HG02588 (cell line): ENCODE results near the gene RNF114.
A peak's percentile ranks its signal among the peaks of the same experiment; 100 is the strongest.
"Not testable (repeated sequence)": the region's sequence is repeated elsewhere in the genome, so short reads cannot be mapped to it uniquely, and the experiment has no call there.

Experiments used
- ATAC-seq: cut with Tn5 transposase; IDR thresholded peaks from one replicate; pipeline ENCODE4 v1.9.1; 2021; ENCODE audit warnings: mild to moderate bottlenecking, moderate library complexity; ENCODE audit not compliant: unreplicated experiment

Gene RNF114

DNA sequence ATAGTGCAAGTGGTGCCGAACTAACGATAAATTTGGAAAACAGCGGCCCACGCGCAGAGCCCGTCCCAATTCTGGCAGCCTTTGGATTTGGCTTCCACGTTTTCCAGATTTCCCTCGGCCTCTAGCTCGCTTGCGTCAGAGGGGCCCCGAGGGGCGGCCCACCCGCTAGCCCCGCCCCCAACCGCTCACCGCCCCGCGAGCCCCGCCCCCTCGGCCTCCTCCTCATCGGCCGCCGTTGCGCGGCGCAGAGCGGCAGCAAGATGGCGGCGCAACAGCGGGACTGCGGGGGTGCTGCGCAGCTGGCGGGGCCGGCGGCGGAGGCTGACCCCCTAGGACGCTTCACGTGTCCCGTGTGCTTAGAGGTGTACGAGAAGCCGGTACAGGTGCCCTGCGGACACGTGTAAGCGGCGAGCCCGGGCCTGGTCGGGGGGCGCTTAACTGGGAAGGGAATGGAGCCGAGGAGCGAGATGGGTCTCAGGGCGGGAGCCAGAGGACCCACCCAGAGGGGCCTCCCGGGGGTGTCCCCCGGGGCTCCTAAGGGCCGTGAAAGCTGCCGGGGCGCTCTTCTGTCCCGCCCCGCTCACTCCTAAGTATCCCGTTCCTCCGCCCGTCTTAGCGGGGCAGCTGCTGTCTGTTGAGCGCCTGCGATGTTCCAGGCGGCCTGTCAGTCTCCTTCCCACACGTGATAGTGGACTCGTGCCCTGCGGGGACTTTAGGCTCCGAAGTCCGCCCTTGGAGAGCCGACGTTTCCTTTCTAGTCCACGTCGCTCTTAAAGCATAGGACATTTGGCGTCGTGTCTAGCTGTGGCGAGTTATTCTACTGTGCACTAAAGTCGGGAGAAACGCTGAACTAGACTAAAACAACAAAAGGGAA lies at the start of gene RNF114:
RNF114 (plus strand) TSS at position 245 of the 874 bp plus-strand sequence; CDS start at position 261, 16 bp downstream.
- ATAC-seq = peak; percentile 78

DNA sequence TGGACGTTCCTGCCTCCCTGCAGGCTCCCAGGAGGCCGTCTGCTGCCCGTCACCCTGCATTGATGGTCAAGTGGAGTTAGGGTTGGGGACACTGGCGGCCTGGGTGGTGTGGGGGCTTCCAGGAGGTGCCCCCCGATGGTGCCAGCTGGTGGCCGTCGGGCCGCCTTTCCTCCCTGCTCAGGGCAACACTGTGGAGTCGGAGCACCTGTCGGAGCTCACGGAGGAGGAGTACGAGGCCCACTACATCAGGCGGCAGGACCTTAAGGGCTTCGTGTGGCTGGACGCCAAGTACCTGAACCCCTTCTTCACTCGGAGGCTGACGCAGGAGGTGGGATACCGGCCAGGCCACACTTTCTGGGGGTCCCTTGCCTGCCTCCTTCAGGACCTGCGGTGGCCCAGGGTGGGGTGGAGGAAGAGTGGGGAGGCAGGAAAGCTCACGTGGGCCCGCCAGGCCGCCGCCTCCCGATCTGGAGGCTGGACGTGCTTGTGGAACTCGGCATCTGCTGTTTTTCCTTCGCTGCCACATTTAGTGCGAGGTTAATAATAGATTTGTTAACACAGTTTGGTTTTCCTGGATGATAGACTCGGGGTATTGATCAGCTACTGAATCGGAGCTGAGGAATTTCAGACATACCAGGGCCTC lies 49.5 kb upstream of the RNF114 start:
- ATAC-seq = no peak

DNA sequence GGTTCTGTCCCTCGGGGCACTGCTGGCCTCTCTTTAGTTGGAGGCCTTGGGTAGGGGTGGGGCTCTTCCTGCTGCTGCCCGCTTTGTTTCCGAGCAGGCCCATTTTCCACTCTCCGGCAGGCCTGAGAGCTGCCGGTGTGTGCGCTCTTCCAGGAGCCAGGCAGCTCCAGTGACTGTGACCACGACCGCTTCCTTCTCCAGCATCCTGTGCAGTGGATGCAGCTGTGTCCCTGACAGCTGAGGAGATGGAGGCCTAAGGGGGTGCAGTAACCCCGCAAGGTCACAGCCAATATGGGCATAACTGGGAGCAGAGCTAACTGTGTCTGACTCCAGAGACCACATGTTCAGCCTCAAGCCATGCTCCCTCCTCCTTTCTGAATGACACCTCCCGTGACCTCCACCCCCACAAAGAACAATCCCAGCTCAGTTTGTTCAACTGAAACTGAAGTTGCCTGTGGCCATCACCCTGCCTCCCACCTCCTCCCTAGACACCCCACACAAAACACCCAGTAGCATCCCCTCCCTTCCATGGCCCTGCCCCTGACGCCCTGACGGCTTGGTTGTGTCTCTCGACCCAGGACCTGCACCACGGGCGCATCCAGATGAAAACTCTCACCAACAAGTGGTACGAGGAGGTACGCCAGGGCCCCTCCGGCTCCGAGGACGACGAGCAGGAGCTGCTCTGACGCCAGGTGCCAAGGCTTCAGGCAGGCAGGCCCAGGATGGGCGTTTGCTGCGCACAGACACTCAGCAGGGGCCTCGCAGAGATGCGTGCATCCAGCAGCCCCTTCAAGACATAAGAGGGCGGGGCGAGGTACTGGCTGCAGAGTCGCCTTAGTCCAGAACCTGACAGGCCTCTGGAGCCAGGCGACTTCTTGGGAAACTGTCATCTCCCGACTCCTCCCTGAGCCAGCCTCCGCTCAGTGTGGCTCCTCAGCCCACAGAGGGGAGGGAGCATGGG lies 48.7 kb upstream of the RNF114 start:
- no peak for ATAC-seq

GRCh38 chr20:49888212-49889000 lies 47.8 kb upstream of the RNF114 start:
- ATAC-seq = no peak

- no peak for ATAC-seq
Measured at GRCh38 chr20:49889001-49889934, 46.9 kb upstream of the RNF114 start.

- no peak for ATAC-seq
Measured at GRCh38 chr20:49889935-49890333, 46.3 kb upstream of the RNF114 start.

- ATAC-seq = no peak
Measured at GRCh38 chr20:49890471-49891361, 45.5 kb upstream of the RNF114 start.

GRCh38 chr20:49891476-49892110 lies 44.6 kb upstream of the RNF114 start:
- no peak for ATAC-seq

- no peak for ATAC-seq
Measured at GRCh38 chr20:49892260-49892659, 43.9 kb upstream of the RNF114 start.

GRCh38 chr20:49892817-49893216 lies 43.4 kb upstream of the RNF114 start:
- no peak for ATAC-seq

GRCh38 chr20:49893242-49894072 lies 42.7 kb upstream of the RNF114 start:
- no peak for ATAC-seq

DNA sequence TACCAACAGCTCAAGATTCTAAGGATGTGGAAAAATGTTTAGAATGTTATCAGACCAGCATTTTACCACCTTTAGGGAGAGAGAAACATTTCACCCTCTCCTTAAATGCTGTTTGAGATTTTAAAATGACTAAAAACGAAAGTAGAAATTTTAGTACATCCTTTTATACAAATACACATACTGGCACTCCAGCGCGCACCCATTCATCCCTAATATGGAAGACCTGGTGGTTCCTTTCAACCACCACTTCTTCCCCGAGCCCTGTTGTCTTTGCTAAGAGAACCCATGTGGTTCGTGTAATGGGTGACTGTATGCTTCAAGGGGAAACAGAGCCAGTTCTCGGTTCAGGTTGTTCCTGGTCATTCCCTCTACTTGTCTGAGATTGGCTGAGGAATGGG lies 42.1 kb upstream of the RNF114 start:
- no peak for ATAC-seq

GRCh38 chr20:49895474-49896093 lies 40.6 kb upstream of the RNF114 start:
- not testable (repeated sequence) for ATAC-seq

DNA sequence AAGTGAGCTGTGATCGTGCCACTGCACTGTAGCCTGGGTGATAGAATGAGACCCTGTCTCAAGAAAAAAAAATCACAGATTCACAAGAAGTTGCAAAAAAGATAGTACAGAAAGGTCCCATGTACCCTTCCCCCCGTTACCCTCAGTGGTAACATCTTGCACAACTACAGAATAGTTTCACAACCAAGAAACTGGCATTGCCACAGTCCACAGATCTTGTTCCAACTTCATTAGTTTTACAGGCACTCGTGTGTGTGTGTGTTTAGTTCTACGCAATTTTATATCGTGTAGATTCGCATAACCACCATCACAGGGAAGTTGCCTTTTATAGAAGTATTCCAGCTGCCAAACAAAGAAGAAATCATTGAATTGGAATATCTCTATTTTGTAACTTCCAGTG lies 40.0 kb upstream of the RNF114 start:
- no peak for ATAC-seq

DNA sequence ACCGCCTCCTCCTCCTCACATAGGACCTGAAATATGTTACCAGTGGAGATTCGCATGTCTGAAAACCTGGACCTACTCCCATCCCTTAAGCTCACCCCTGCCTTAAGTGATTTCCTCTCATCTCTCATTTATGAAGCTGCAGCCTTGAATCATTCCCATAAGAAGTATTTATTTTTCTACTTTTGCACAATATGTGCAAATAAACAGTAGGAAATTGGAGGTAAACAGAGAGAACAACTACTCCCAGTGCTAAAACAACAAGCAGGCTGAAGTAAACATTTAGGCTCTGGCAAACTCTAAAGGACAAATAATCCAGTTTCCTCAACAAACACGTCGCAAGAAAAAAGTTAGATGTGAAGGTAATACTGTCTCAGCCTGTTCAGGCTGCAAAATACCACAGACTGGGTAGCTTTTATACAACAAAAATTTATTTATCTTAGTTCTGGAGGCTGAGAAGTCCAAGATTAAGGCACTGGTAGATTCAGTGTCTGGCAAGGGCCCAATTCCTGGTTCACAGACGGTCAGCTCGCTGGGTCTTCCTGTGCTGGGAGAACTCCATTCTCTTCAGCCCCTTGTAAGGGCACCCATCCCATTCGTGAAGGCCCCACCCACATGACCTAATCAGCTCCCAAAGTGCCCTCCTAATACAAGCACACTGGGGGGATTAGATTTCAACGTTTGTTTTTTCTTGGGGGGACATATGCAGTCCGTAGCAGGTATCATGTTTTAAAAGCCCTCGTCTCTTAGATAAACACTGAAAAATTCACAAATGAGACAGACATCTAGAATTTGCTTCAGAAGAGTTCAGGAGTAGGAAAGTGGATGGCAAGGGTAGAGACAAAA lies 36.4 kb upstream of the RNF114 start:
- ATAC-seq = no peak

DNA sequence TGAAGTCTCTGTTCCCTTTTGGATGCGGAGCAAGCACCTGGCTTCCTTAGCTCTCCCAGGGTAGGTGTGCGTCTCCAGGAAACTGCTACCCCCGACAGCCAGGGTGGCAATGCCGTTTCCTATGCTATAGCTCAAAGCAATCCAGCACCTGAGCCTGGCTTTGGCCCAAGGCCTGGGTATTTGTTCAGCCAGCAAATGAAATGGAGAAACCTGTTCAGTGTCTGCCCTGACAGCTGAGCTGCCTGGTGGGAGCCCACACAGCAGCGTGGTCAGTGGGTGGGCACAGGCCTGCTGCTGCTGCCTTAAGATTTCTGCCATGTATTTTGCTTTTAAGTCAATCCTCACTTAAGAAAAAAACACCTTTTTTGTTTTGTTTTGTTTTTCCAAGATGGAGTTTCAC lies 34.6 kb upstream of the RNF114 start:
- ATAC-seq = no peak
